ENCODE data around the gene GXYLT1.

DNA sequence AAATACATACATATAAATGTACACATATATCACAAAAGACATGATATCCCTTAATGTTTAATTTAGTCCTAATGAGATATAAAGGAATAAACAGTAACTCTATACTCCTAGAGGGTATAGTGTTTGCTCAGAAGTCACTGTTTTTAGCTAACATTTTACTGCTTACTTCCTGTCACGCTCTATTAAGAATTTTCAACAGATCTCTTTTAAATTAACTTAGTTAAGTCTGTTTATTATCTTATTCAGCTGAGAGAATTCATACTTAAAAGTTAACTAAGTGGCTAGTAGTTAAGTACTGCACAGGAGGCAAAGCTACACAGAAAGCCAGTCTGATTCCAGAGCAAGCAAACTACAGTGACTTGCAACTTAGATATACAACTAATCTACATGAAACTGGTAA is 39.9 kb downstream of the GXYLT1 start:
- TF ChIP-seq, protein P1, sequence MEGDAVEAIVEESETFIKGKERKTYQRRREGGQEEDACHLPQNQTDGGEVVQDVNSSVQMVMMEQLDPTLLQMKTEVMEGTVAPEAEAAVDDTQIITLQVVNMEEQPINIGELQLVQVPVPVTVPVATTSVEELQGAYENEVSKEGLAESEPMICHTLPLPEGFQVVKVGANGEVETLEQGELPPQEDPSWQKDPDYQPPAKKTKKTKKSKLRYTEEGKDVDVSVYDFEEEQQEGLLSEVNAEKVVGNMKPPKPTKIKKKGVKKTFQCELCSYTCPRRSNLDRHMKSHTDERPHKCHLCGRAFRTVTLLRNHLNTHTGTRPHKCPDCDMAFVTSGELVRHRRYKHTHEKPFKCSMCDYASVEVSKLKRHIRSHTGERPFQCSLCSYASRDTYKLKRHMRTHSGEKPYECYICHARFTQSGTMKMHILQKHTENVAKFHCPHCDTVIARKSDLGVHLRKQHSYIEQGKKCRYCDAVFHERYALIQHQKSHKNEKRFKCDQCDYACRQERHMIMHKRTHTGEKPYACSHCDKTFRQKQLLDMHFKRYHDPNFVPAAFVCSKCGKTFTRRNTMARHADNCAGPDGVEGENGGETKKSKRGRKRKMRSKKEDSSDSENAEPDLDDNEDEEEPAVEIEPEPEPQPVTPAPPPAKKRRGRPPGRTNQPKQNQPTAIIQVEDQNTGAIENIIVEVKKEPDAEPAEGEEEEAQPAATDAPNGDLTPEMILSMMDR (IDR thresholded peaks at IDR 0.05) = no peak
- TF ChIP-seq POLR2A (IDR thresholded peaks at IDR 0.05) = no peak
